ENCODE measurements around the gene SMIM31.

SMIM31 gene

GRCh38 chr4:164790249-164790648, 36.3 kb downstream of the SMIM31 start:
- no peak for DNase-seq

DNA sequence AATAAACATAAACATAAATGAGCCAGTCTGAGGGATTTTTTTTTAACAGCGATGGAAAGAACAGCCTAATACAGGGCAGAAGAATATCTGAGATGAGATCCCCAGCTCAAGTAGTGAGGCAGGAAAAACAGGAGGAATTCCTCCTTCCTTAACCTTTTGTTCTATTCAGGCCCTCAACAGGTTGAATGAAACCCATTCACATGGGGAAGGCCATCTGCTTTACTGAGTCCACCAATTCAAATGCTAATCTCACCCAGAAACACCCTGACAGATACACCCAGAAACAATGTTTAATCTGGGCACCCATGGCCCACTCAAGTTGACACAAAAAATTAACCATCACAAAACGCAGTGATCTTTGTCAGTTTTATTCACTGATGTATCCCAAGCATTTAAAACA, 45.5 kb downstream of the SMIM31 start:
- DNase-seq = no peak

DNA sequence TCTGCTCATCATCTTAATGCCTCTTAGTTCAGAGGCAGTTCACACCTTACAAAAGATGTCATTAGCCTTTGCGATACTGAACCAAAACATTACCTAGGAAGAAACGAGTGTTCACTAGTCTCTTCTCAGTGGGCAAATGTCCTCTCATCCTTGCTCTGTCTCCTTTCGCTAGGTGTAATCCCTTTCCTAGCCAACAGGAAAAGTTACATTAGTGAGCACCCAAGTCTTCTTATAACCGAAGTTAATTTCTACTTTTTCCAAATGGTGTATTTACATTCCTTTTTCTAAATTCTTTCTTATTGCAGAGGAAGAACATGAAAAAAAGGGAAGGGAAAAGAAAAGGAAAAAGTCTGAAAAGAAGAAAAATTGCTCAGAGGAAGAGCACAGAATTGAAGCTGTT, 46.9 kb downstream of the SMIM31 start:
- no peak for DNase-seq

DNA sequence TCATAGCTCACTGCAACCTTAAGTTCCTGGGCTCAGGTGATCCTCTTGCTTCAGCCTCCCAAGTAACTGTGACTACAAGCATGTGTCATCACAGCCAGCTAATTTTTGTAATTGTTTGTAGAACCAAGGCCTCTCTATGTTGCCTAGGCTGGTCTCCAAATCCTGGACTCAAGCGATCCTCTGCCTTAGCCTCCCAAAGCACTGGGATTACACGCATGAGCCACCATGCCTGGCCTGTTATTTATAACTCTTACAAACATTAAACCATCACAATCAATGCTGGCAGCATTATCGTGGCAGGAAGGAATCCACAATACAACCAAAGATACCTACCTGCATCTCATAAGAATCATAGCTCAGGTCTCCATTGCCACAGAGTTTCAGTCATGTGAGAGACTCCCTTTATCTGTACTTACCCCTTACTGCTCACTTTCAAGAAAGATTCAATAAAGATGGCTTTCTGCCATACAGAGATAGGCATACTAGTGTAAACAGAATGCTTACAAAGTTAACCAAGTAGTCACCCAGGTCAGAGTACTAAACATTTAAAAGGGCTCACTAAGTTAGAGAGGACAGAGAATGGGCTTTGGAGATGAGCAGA, 48.5 kb downstream of the SMIM31 start:
- DNase-seq = no peak

DNA sequence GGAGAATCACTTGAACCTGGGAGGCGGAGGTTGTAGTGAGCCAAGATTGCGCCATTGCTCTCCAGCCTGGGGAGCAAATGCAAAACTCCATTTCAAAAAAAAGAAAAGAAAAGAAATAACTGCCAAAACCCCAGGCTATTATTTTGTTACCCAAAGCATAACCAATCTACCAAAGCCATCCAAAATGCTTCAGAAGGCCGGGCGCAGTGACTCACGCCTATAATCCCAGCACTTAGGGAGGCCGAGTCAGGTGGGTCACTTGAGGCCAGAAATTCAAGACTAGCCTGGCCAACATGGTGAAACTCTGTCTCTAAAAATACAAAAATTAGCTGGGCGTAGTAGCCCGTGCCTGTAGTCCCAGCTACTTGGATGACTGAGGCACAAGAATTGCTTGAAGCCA, 49.8 kb downstream of the SMIM31 start:
- no peak for DNase-seq

DNA sequence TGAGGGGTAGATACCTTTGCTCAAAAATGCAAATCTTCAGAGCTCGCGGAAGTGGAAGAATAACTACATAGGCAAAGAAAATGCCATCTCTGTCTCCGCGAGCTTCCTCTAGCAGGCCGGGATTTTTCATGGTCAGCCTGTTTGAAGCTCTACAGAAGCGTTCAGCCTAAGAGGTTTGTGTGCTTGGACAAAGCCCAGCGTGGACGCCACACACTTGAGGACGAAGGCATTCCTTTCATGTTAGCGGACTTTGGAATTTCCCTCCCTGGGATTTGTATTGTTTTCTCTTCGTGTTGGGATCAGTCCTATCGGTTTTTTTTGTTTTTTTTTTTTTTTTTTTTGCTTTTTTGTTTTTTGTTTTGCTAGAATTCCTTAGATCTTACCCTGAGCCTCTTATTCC, 53.7 kb downstream of the SMIM31 start:
- no peak for DNase-seq

GRCh38 chr4:164813554-164813953, 59.6 kb downstream of the SMIM31 start:
- no peak for DNase-seq

- no peak for DNase-seq
Measured at GRCh38 chr4:164815711-164816110, 61.8 kb downstream of the SMIM31 start.

- DNase-seq = no peak
Measured at GRCh38 chr4:164819366-164819765, 65.4 kb downstream of the SMIM31 start.

DNA sequence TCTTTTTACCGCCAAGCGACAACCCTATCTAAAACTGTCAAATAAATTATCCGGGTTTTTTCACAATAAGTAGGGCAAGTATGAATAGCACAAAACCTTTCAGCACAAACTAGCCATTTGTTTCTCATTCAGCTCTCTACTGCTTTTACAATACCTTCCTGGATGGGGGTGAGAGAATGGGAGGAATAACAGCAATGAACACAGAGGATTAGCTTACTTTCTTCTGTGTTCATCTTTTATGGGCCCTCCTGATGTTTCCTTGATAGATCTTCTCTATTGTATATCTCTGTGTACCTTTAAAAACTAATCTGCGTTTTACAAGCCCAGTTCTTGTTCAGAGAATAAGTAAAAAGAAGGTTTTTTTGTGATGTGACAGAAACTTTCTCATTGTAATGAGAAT, 67.8 kb downstream of the SMIM31 start:
- DNase-seq = no peak

DNA sequence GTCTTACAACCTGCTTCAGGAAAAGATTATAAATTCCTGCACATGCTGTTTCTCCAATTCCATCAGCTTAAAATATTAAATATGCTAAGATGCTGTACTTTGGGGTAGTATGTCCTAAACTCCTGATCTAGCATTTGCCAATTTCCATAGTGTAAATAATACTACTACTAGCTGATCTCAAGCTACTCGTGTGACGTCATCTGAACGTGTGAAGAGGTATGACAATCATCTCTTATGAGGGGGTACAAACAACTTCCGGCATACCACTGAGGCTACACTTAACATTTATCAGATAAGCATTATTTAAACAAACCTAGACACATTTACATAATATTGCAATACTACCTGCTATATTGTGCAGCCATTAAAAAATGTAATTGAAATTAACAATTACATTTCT, 70.7 kb downstream of the SMIM31 start:
- no peak for DNase-seq

DNA sequence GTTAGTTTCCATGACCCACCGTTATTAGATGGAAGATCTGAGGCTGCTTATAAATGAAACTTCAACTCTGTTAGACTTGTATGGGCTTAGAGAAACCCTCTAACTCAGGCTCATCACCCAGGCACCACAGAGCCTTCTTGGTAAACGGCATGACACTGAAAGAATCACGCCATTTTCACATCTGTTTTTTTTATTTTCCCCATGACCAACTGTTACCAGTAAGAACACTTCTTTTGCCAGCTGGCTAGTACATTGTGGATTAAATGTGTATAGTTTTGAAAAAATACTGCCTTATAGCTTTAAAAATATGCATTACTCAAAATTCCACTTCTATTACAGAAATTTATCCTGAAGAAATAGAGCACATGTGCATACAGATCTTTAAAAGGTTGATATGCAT, 75.0 kb downstream of the SMIM31 start:
- no peak for DNase-seq

- DNase-seq = no peak
Measured at GRCh38 chr4:164846566-164846965, 92.6 kb downstream of the SMIM31 start.

DNA sequence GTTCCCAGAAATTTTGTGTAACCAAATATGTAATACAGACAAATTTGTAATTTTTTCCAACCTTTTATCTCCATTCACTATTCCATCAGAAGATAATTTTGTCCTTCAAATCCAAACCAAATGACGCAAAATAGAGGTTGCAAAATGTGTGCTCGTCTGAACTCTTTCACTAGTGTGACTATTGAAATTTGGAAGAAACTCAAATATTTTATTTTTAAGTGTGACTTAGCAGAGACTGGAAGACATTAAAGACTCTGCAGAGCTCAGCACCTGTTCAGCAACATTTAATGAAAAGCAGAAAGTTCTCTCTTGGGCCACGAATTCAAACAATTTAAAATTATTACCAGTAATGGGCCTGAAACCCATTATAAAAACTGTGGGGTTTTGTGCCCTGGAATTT, 93.1 kb downstream of the SMIM31 start:
- no peak for DNase-seq

- no peak for DNase-seq
Measured at GRCh38 chr4:164847967-164848649, 94.2 kb downstream of the SMIM31 start.

All from suppressor macrophage treated with lipopolysaccharide for 4 hours (primary cell).